Measurements from ENCODE around the gene PSMD2.

Gene PSMD2

GRCh38 chr3:184282941-184283340 lies 16.1 kb upstream of the PSMD2 start:
- DNase-seq (ENCODE audit: low read depth, low spot score), result no peak

GRCh38 chr3:184283681-184284080 lies 15.4 kb upstream of the PSMD2 start:
- no peak for DNase-seq (ENCODE audit: low read depth, low spot score)

GRCh38 chr3:184284696-184285095 lies 14.3 kb upstream of the PSMD2 start:
- no peak for DNase-seq (ENCODE audit: low read depth, low spot score)

DNA sequence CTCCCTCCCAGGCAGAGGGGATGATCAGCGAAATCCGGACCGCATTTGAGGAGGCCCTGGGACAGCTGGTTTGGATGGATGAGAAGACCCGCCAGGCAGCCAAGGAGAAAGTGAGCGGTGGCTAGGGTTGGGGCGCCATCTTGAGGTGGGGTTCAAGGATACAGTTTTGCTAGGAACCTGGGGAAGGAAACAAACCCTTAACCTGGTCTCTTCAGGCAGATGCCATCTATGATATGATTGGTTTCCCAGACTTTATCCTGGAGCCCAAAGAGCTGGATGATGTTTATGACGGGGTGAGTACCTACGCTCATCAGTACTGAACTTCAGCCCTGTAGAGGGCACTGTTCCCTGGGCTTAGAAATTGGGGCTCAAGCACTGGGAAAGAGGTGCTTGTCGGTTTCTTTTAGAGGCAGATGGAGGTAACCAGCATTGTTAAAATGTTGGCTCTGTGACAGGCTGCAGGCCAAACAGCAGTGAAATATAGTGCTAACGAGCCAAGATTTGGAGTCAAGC lies 9.6 kb upstream of the PSMD2 start:
- peak; percentile 28 for DNase-seq (ENCODE audit: low read depth, low spot score)

- no peak for DNase-seq (ENCODE audit: low read depth, low spot score)
Observed at GRCh38 chr3:184290331-184290730, 8.7 kb upstream of the PSMD2 start.

DNA sequence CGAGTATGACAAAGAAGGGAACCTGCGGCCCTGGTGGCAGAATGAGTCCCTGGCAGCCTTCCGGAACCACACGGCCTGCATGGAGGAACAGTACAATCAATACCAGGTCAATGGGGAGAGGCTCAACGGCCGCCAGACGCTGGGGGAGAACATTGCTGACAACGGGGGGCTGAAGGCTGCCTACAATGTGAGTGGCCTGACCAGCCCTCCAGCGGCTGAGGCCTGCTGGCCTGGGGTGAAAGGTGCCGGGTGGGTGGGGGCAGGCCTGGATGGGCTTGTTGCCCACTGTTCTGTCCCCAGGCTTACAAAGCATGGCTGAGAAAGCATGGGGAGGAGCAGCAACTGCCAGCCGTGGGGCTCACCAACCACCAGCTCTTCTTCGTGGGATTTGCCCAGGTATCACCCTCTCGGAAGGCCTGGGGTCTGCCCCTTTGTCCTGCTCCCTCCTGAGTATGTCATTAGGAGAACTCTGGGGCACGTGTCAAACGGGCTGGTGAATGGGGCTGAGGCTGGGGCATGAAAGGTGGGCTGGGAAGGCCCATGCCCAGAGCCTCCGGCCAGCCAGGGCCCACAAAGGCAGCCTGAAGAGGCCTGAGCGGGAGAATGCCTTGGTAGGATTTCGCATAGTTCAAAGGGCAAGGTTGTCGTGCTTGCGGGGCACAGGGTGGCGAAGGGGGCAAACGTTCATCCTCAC lies 7.8 kb upstream of the PSMD2 start:
- DNase-seq (ENCODE audit: low read depth, low spot score), result no peak

DNA sequence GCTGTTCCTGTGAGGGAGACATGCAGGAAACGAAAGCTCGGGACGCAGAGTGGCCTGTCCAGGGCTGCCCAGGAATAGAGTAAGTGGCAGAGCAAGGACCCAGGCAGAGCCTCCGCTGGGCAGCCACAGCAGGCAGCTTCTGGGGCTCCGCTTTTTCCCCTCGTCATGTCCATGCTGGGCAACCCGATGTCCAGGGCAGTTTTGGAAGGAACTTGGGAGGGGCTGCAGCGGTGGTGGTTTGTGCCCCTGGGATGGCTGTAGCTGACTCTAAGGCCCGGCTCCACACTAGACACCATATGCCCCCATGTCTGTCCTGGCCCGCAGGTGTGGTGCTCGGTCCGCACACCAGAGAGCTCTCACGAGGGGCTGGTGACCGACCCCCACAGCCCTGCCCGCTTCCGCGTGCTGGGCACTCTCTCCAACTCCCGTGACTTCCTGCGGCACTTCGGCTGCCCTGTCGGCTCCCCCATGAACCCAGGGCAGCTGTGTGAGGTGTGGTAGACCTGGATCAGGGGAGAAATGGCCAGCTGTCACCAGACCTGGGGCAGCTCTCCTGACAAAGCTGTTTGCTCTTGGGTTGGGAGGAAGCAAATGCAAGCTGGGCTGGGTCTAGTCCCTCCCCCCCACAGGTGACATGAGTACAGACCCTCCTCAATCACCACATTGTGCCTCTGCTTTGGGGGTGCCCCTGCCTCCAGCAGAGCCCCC lies 7.1 kb upstream of the PSMD2 start:
- no peak for DNase-seq (ENCODE audit: low read depth, low spot score)

DNA sequence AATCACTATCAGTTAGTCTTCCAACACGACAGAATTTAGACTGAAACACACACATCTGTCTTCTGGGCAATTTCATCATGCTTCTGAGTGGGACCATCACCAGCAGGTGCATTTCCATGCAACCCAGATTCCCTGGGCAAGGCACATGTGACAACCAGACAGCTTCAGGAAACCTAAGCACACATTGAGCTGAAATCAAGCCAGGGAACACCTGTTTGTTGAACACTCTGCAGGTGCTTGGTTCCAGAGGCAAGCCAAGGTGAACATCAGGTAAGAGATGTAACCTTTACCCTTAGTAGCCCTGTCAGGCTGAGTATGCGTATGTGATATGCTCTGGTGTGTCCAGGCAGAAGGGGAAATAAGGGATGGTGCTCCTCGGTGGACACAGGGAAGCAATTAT lies 3.3 kb upstream of the PSMD2 start:
- no peak for DNase-seq (ENCODE audit: low read depth, low spot score)

DNA sequence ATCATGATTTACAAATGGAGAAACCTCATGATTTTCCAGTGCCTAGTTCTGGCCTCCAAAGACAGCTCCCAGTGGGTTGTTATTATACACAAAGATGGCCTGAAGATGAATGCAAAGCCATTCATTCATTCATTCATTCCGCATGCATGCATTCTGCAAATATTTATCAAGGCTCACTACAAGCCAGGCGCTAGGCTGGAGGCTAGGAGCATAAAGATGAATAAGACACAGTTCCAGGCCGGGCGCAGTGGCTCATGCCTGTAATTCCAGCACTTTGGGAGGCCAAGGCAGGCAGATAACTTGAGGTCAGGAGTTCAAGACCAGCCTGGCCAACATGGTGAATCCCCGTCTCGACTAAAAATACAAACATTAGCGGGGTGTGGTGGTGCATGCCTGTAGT lies 2.4 kb upstream of the PSMD2 start:
- no peak for DNase-seq (ENCODE audit: low read depth, low spot score)

- DNase-seq (ENCODE audit: low read depth, low spot score), result no peak
Observed at GRCh38 chr3:184299488-184300377, 692 bp downstream of the PSMD2 start.

- no peak for DNase-seq (ENCODE audit: low read depth, low spot score)
Observed at GRCh38 chr3:184300378-184300720, 1.3 kb downstream of the PSMD2 start.

DNA sequence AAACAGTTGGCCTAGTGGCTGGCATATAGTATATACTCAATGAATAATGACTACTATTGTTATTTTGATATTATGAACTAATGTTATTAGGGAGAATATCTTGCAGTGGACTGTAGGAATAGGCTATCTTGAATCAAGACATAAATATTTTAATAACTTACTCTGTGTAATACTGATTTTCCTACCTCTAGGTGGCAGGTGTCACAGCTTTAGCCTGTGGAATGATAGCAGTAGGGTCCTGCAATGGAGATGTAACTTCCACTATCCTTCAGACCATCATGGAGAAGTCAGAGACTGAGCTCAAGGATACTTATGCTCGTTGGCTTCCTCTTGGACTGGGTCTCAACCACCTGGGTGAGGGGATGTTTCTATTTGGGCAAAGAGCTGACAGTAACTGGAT lies 6.5 kb downstream of the PSMD2 start:
- DNase-seq (ENCODE audit: low read depth, low spot score), result no peak

- DNase-seq (ENCODE audit: low read depth, low spot score), result no peak
Observed at GRCh38 chr3:184306341-184306972, 7.4 kb downstream of the PSMD2 start.

- DNase-seq (ENCODE audit: low read depth, low spot score), result no peak
Observed at GRCh38 chr3:184307915-184308314, 8.9 kb downstream of the PSMD2 start.

GRCh38 chr3:184308744-184309143 lies 9.7 kb downstream of the PSMD2 start:
- no peak for DNase-seq (ENCODE audit: low read depth, low spot score)

DNA sequence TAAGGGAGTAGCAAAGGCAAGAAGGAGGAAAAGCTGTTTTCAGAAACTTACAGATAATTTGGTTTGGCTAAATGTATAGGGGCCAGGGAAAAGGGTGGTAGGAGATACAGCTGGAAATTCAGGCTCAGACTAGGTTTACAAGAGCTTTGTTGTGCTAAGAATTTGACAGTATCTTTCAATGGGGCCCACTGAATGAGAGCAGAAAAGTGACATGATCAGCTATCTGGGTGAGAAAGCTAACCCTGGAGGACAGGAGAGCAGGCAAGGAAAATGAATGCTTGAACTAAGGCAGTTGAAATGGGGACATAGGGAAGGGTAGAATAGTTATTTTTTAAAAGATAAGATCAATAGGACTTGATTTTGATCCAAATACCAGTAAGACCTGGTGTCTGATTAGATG lies 12.6 kb downstream of the PSMD2 start:
- DNase-seq (ENCODE audit: low read depth, low spot score), result no peak

DNA sequence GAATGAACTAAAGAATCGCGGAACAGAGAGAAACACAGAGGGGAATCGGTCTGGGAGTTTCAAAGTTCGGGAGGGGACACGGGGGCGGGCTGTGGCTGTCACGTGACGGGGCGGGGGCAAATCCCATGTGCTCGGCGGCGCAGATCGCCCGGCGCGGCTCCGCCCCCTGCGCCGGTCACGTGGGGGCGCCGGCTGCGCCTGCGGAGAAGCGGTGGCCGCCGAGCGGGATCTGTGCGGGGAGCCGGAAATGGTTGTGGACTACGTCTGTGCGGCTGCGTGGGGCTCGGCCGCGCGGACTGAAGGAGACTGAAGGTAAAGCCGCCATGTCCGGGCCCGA lies 15.3 kb downstream of the PSMD2 start, which contains the start of gene EIF4G1:
Gene EIF4G1, plus strand, starts transcription at position 244 of the 337 bp plus-strand sequence. CDS start 1,191 bp downstream, outside the sequence.
- peak; percentile 80 for DNase-seq (ENCODE audit: low read depth, low spot score)

DNA sequence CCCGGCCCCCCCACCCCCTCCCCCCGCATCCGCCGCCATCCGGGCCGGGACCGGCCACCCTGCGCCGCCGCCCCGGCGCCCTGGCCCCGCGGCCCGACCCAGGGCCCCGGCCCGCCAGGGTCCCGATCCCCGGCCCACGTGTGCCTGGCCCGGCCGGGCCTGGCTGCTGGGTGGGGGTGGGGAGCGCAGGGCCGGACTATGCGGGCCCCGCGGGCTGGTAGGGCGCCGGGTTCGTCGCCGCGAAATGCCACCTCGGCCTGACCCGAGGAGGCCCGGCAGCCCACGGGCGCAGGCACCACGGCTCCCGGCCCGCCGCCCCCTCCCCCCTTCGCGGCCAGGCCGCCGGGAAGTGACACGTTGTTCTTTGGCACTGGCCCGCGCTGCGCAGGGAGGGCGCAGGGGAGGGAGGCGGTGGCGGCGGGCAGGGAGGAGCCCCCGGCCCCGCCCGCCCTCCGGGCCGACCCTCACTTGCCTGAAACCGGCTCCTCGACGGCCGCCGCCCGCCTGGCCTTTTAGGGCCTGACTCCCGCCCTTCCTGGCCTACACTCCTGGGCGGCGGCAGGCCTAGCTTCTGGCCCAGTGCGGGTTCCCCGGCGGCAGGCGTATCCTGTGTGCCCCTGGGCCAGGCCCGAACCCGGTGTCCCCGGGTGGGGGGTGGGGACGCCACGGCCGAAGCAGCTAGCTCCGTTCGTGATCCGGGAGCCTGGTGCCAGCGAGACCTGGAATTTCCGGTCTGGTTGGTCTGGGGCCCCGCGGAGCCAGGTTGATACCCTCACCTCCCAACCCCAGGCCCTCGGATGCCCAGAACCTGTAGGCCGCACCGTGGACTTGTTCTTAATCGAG lies 15.9 kb downstream of the PSMD2 start:
- DNase-seq (ENCODE audit: low read depth, low spot score), result peak; percentile 41

GRCh38 chr3:184315543-184315867 lies 16.5 kb downstream of the PSMD2 start:
- DNase-seq (ENCODE audit: low read depth, low spot score), result no peak

- no peak for DNase-seq (ENCODE audit: low read depth, low spot score)
Observed at GRCh38 chr3:184315871-184316661, 17.0 kb downstream of the PSMD2 start.
